H1 (cell line): Measurements from ENCODE around the gene INO80C. TPM values are rescaled to one million over a fixed set of nuclear protein-coding genes. Genes with fewer than 3 reads are reported as not detected.

Experiments used
- BACH1 ChIP-seq: IDR thresholded peaks from 2 replicates; pipeline ENCODE4 v1.6.1; 2012; ENCODE audit warnings: low read length, improper control_type of control experiment
- CHD2 ChIP-seq: IDR thresholded peaks from 2 replicates; pipeline ENCODE4 v1.6.1; 2012; ENCODE audit warnings: low read length, improper control_type of control experiment
- CTCF ChIP-seq, 3 experiments: IDR thresholded peaks; 1 replicate in 2 of 3; 2 replicates in 1 of 3; pipeline versions ENCODE4 v1.5.1 to v1.6.1; 2011; ENCODE audit warnings: low read length in 3 of 3, mild to moderate bottlenecking in 3 of 3, inconsistent platforms in 2 of 3, low read depth in 1 of 3, moderate library complexity in 1 of 3; ENCODE audit not compliant: insufficient read depth in 1 of 3; ENCODE audit errors: control extremely low read depth in 1 of 3
- EZH2 ChIP-seq: fragments of 200-600 bp; sonication (generic); IDR thresholded peaks from 2 replicates; pipeline ENCODE4 v1.7.1; 2012; ENCODE audit warnings: low read depth, mild to moderate bottlenecking, moderate library complexity, low read length, inconsistent platforms; ENCODE audit not compliant: severe bottlenecking
- POLR2A ChIP-seq, 2 experiments: IDR thresholded peaks; 1 replicate in 1 of 2; 2 replicates in 1 of 2; pipeline ENCODE4 v1.6.1; 2011; ENCODE audit warnings: low read depth in 2 of 2, low read length in 2 of 2, mild to moderate bottlenecking in 2 of 2; ENCODE audit errors: control extremely low read depth in 1 of 2
- RBBP5 ChIP-seq: IDR thresholded peaks from 2 replicates; pipeline ENCODE4 v1.7.1; 2012; ENCODE audit warnings: low read depth, mild to moderate bottlenecking, inconsistent platforms, low read length, moderate library complexity, borderline replicate concordance
- RXRA ChIP-seq: IDR thresholded peaks from 2 replicates; pipeline ENCODE4 v1.6.1; 2011; ENCODE audit warnings: low read depth, mild to moderate bottlenecking, low read length, moderate library complexity; ENCODE audit not compliant: insufficient read depth
- SP4 ChIP-seq: IDR thresholded peaks from 2 replicates; pipeline ENCODE4 v1.6.1; 2012; ENCODE audit warnings: low read length, inconsistent platforms
- polyA plus RNA-seq, 7 experiments: library from polyadenylated mRNA; depleted of rRNA in 3 of 7; stranded (reverse) in 5 of 7; unstranded in 2 of 7; fragments of >200 nt in 5 of 7; fragments of 200-250 nt in 2 of 7; gene quantifications; 1 replicate in 5 of 7; 2 replicates in 1 of 7; 4 replicates in 1 of 7; pipeline versions ENCODE4 v1.2.1 to v1.2.3, GENCODE V29; 2011 to 2013; ENCODE audit warnings: missing spikeins in 2 of 7, mixed read lengths in 2 of 7
- total RNA-seq: library from RNA; stranded (reverse); fragmentation: NEBNext Ultra II Directional; extraction: Animal tissue kit (Norgen Biotek cat#: 25700); gene quantifications from 2 replicates; pipeline ENCODE4 v1.2.1, GENCODE V29; 2021

INO80C gene
- total and polyA plus RNA-seq, 2 of the 8 experiments (the other 6 are each of a cell fraction or from before 2014, with no cell fraction given) = 30.1 to 48.9 TPM

GRCh38 chr18:35497370-35498197 is at the start of gene INO80C (continued):
- TF ChIP-seq CHD2 (0 out of 2 replicates have a peak, but pooled peaks have one; percentile 40), SP4 (peak; percentile 75; the same call in 1 of the 2 replicates), POLR2A (IDR thresholded peaks at IDR 0.05; ENCODE audit: control extremely low read depth in 1 of 2, low read depth in 2 of 2, low read length in 2 of 2) (peak; percentile 86 to 89), CTCF (IDR thresholded peaks at IDR 0.05; ENCODE audit: control extremely low read depth in 1 of 3, insufficient read depth in 1 of 3, low read depth in 1 of 3, low read length in 3 of 3) (no peak), EZH2 (no peak), RBBP5 (peak; percentile 99), RXRA (0 out of 2 replicates have a peak, but pooled peaks have one; percentile 56), BACH1 (peak; percentile 48; the same call in 1 of the 2 replicates)
